Measurements from ENCODE around the gene PLCL2. TPM values are rescaled to one million over a fixed set of nuclear protein-coding genes. Genes with fewer than 3 reads are reported as not detected.

The PLCL2 gene
- total RNA-seq, 2 donors from 2014 or later, result 13.7 to 25.7 TPM

- intact Hi-C loops (cut with DNase I), result no loop called here
- H3K27me3 ChIP-seq, result no peaks in the 10 kb centered on the region
- DNase-seq, result no peak
- no peak overlapping the region for H3K27ac ChIP-seq
- no peak for TF ChIP-seq POLR2A (IDR thresholded peaks at IDR 0.05)
- no peak for TF ChIP-seq CTCF (IDR thresholded peaks at IDR 0.05)
- no peak for ATAC-seq
- no peaks in the 10 kb centered on the region for H3K36me3 ChIP-seq (replicated peaks in 1 of 2; ENCODE audit: insufficient read depth in 1 of 2, low read depth in 2 of 2)
- H3K4me1 ChIP-seq, result no peaks in the 10 kb centered on the region
- H3K9me3 ChIP-seq, result peaks cover 0 to 6% (median 0%) of the 10 kb centered on the region in 3 donors
- H3K4me3 ChIP-seq, result no peak overlapping the region
Observed at GRCh38 chr3:17052363-17052762, 167.6 kb downstream of the PLCL2 start.

- intact Hi-C loops (cut with DNase I), result no loop called here
- Histone ChIP-seq H3K4me1 (no peaks in the 10 kb centered on the region), H3K9me3 (no peaks in the 10 kb centered on the region), H3K36me3 (replicated peaks in 1 of 2; ENCODE audit: insufficient read depth in 1 of 2, low read depth in 2 of 2) (no peaks in the 10 kb centered on the region), H3K27ac (no peak overlapping the region), H3K4me3 (no peak overlapping the region), H3K27me3 (no peaks in the 10 kb centered on the region)
- DNase-seq, result no peak
- ATAC-seq, result no peak
- 88 to 94% methylated on average over 1 of the region's 1 CpG for WGBS, 2 donors
- TF ChIP-seq POLR2A (IDR thresholded peaks at IDR 0.05) (no peak), CTCF (IDR thresholded peaks at IDR 0.05) (no peak)
Observed at GRCh38 chr3:17054301-17054981, 169.7 kb downstream of the PLCL2 start.

GRCh38 chr3:17054982-17055343 is 170.2 kb downstream of the PLCL2 start:
- no peak for ATAC-seq
- intact Hi-C loops (cut with DNase I), result no loop called here

GRCh38 chr3:17055374-17056276 is 170.9 kb downstream of the PLCL2 start:
- no peaks in the 10 kb centered on the region for H3K27me3 ChIP-seq
- WGBS, 2 donors, result 84 to 85% methylated on average over 7 of the region's 7 CpGs
- DNase-seq (no peak), ATAC-seq (no peak)
- TF ChIP-seq POLR2A (IDR thresholded peaks at IDR 0.05) (no peak), CTCF (IDR thresholded peaks at IDR 0.05) (no peak)
- no peaks in the 10 kb centered on the region for H3K36me3 ChIP-seq (replicated peaks in 1 of 2; ENCODE audit: insufficient read depth in 1 of 2, low read depth in 2 of 2)
- no peaks in the 10 kb centered on the region for H3K4me1 ChIP-seq
- no peak overlapping the region for H3K27ac ChIP-seq
- no peaks in the 10 kb centered on the region for H3K9me3 ChIP-seq
- no peak overlapping the region for H3K4me3 ChIP-seq
- intact Hi-C loops (cut with DNase I), result no loop called here

More at GRCh38 chr3:17054982-17055343, 170.2 kb downstream of the PLCL2 start:
- no peak for TF ChIP-seq POLR2A (IDR thresholded peaks at IDR 0.05)
- no peak for DNase-seq
- Histone ChIP-seq H3K9me3 (no peaks in the 10 kb centered on the region), H3K27ac (no peak overlapping the region), H3K4me1 (no peaks in the 10 kb centered on the region), H3K4me3 (no peak overlapping the region), H3K36me3 (replicated peaks in 1 of 2; ENCODE audit: insufficient read depth in 1 of 2, low read depth in 2 of 2) (no peaks in the 10 kb centered on the region), H3K27me3 (no peaks in the 10 kb centered on the region)

- WGBS, 2 donors, result 88 to 89% methylated on average over 4 of the region's 4 CpGs
- intact Hi-C loops (cut with DNase I), result no loop called here
- DNase-seq, result no peak
Observed at GRCh38 chr3:17057321-17057720, 172.6 kb downstream of the PLCL2 start.

More at GRCh38 chr3:17057321-17057720, 172.6 kb downstream of the PLCL2 start:
- no peaks in the 10 kb centered on the region for H3K4me1 ChIP-seq
- TF ChIP-seq CTCF (IDR thresholded peaks at IDR 0.05), result no peak
- no peak for TF ChIP-seq POLR2A (IDR thresholded peaks at IDR 0.05)
- no peaks in the 10 kb centered on the region for H3K9me3 ChIP-seq
- ATAC-seq, result no peak
- no peak overlapping the region for H3K4me3 ChIP-seq
- H3K27ac ChIP-seq, result no peak overlapping the region
- H3K36me3 ChIP-seq (replicated peaks in 1 of 2; ENCODE audit: insufficient read depth in 1 of 2, low read depth in 2 of 2), result no peaks in the 10 kb centered on the region
- no peaks in the 10 kb centered on the region for H3K27me3 ChIP-seq

All from body of pancreas (tissue), 4 donors.